Left ventricle myocardium inferior (tissue), 1 donor: Measurements from ENCODE around the gene LRIG1. TPM values are rescaled to one million over a fixed set of nuclear protein-coding genes. Genes with fewer than 3 reads are reported as not detected.

ENCODE experiments used
- DNase-seq: peaks from one replicate; pipeline ENCODE4 v3.0.0-alpha.2; 2020
- H3K27ac ChIP-seq: fragments of 200-600 bp; replicated peaks from 2 replicates; pipeline ENCODE4 v1.8.0; 2021
- H3K27me3 ChIP-seq: fragments of 200-600 bp; 2 replicates; pipeline ENCODE4 v1.8.0; 2021; ENCODE audit warnings: low read depth
- H3K36me3 ChIP-seq: fragments of 200-600 bp; 2 replicates; pipeline ENCODE4 v1.8.0; 2021
- H3K4me1 ChIP-seq: fragments of 200-600 bp; 2 replicates; pipeline ENCODE4 v1.8.0; 2021
- H3K4me3 ChIP-seq: fragments of 200-600 bp; 2 replicates; pipeline ENCODE4 v1.8.0; 2021; ENCODE audit warnings: mild to moderate bottlenecking, moderate library complexity
- H3K9me3 ChIP-seq: fragments of 200-600 bp; replicated peaks from 2 replicates; pipeline ENCODE4 v1.8.0; 2021
- CTCF ChIP-seq: fragments of 200-600 bp; IDR thresholded peaks from 2 replicates; pipeline ENCODE4 v1.8.0; 2021; ENCODE audit warnings: antibody characterized with exemption, mild to moderate bottlenecking, borderline replicate concordance
- intact Hi-C: fragments of 100-400 bp; cut with micrococcal nuclease; formaldehyde crosslinking; loops from one replicate; pipeline ENCODE4 v1.11.0; 2022
- total RNA-seq: library from RNA; stranded (reverse); fragmentation: NEBNext Ultra II Directional; extraction: Animal tissue kit (Norgen Biotek cat#: 25700); gene quantifications from one replicate; pipeline ENCODE4 v1.2.1, GENCODE V29; 2021
- donor health status: DM: no; HTN: yes; CAD: no; lungs with severe emphysema.

Gene LRIG1
- total RNA-seq, 1 donor from 2014 or later, result 137 TPM

GRCh38 chr3:66497985-66498671, 2.7 kb downstream of the LRIG1 start:
- intact Hi-C loops, result no loop called here
- DNase-seq, result no peak
- H3K4me1 ChIP-seq, result peaks cover 82% of the 10 kb centered on the region

GRCh38 chr3:66497288-66497984, 3.4 kb downstream of the LRIG1 start:
- peak overlapping the region; percentile 96 for H3K27ac ChIP-seq
- H3K36me3 ChIP-seq, result no peaks in the 10 kb centered on the region
- H3K4me1 ChIP-seq, result peaks cover 89% of the 10 kb centered on the region
- peak overlapping the region; percentile 93 for H3K4me3 ChIP-seq
- no peaks in the 10 kb centered on the region for H3K27me3 ChIP-seq
- no peak for TF ChIP-seq CTCF
- no peaks in the 10 kb centered on the region for H3K9me3 ChIP-seq
- intact Hi-C loops, result no loop called here
- DNase-seq, result no peak

More at GRCh38 chr3:66497985-66498671, 2.7 kb downstream of the LRIG1 start:
- H3K4me3 ChIP-seq, result peak overlapping the region; percentile 93
- TF ChIP-seq CTCF, result no peak
- peak overlapping the region; percentile 96 for H3K27ac ChIP-seq
- H3K27me3 ChIP-seq, result no peaks in the 10 kb centered on the region
- no peaks in the 10 kb centered on the region for H3K9me3 ChIP-seq
- no peaks in the 10 kb centered on the region for H3K36me3 ChIP-seq

GRCh38 chr3:66496746-66497145, 4.1 kb downstream of the LRIG1 start:
- intact Hi-C loops, result no loop called here

GRCh38 chr3:66496301-66496700, 4.5 kb downstream of the LRIG1 start:
- Histone ChIP-seq H3K4me3 (no peak overlapping the region), H3K4me1 (peaks cover 94% of the 10 kb centered on the region), H3K27me3 (no peaks in the 10 kb centered on the region), H3K27ac (peak overlapping the region; percentile 96), H3K36me3 (no peaks in the 10 kb centered on the region), H3K9me3 (no peaks in the 10 kb centered on the region)
- DNase-seq, result no peak
- intact Hi-C loops, result no loop called here
- TF ChIP-seq CTCF, result no peak

More at GRCh38 chr3:66496746-66497145, 4.1 kb downstream of the LRIG1 start:
- Histone ChIP-seq H3K27me3 (no peaks in the 10 kb centered on the region), H3K9me3 (no peaks in the 10 kb centered on the region), H3K4me1 (peaks cover 94% of the 10 kb centered on the region), H3K4me3 (peak overlapping the region; percentile 93), H3K27ac (peak overlapping the region; percentile 96), H3K36me3 (no peaks in the 10 kb centered on the region)
- no peak for DNase-seq
- TF ChIP-seq CTCF, result no peak

GRCh38 chr3:66495668-66496045, 5.2 kb downstream of the LRIG1 start:
- DNase-seq, result no peak
- Histone ChIP-seq H3K4me1 (peaks cover 98% of the 10 kb centered on the region), H3K27ac (peak overlapping the region; percentile 96), H3K36me3 (no peaks in the 10 kb centered on the region), H3K27me3 (no peaks in the 10 kb centered on the region), H3K9me3 (no peaks in the 10 kb centered on the region), H3K4me3 (peak overlapping the region; percentile 3)
- no peak for TF ChIP-seq CTCF
- intact Hi-C loops, result no loop called here
